GM19467 (cell line): Measurements from ENCODE around the gene XIRP2.
"Not testable (repeated sequence)": the region's sequence is repeated elsewhere in the genome, so short reads cannot be mapped to it uniquely, and the experiment has no call there.

Experiments used
- ATAC-seq: cut with Tn5 transposase; IDR thresholded peaks from one replicate; pipeline ENCODE4 v1.9.1; 2021; ENCODE audit warnings: mild to moderate bottlenecking, moderate library complexity; ENCODE audit not compliant: unreplicated experiment

XIRP2 gene

GRCh38 chr2:167191588-167191987 lies 303.3 kb downstream of the XIRP2 start:
- no peak for ATAC-seq

GRCh38 chr2:167192833-167193232 lies 304.6 kb downstream of the XIRP2 start:
- ATAC-seq = no peak

GRCh38 chr2:167196461-167197252 lies 308.4 kb downstream of the XIRP2 start:
- no peak for ATAC-seq

GRCh38 chr2:167198009-167198408 lies 309.7 kb downstream of the XIRP2 start:
- no peak for ATAC-seq

- no peak for ATAC-seq
Measured at GRCh38 chr2:167198576-167198975, 310.3 kb downstream of the XIRP2 start.

- no peak for ATAC-seq
Measured at GRCh38 chr2:167200019-167200418, 311.7 kb downstream of the XIRP2 start.

- ATAC-seq = no peak
Measured at GRCh38 chr2:167209784-167210183, 321.5 kb downstream of the XIRP2 start.

GRCh38 chr2:167212014-167212648 lies 323.9 kb downstream of the XIRP2 start:
- ATAC-seq = no peak

GRCh38 chr2:167215595-167215994 lies 327.3 kb downstream of the XIRP2 start:
- ATAC-seq = no peak

- no peak for ATAC-seq
Measured at GRCh38 chr2:167237478-167237877, 349.2 kb downstream of the XIRP2 start.

- no peak for ATAC-seq
Measured at GRCh38 chr2:167240671-167241070, 352.4 kb downstream of the XIRP2 start.

- ATAC-seq = no peak
Measured at GRCh38 chr2:167249197-167249596, 360.9 kb downstream of the XIRP2 start.

GRCh38 chr2:167253025-167253424 lies 364.7 kb downstream of the XIRP2 start:
- ATAC-seq = no peak

- ATAC-seq = no peak
Measured at GRCh38 chr2:167254721-167255120, 366.4 kb downstream of the XIRP2 start.

GRCh38 chr2:167258712-167259111 lies 370.4 kb downstream of the XIRP2 start:
- no peak for ATAC-seq

- no peak for ATAC-seq
Measured at GRCh38 chr2:167264380-167264779, 376.1 kb downstream of the XIRP2 start.

- no peak for ATAC-seq
Measured at GRCh38 chr2:167265004-167265403, 376.7 kb downstream of the XIRP2 start.

GRCh38 chr2:167265722-167266121 lies 377.4 kb downstream of the XIRP2 start:
- ATAC-seq = no peak

- not testable (repeated sequence) for ATAC-seq
Measured at GRCh38 chr2:167268245-167268644, 380.0 kb downstream of the XIRP2 start.

- no peak for ATAC-seq
Measured at GRCh38 chr2:167271932-167272331, 383.7 kb downstream of the XIRP2 start.

GRCh38 chr2:167275046-167275445 lies 386.8 kb downstream of the XIRP2 start:
- no peak for ATAC-seq

GRCh38 chr2:167279810-167280209 lies 391.5 kb downstream of the XIRP2 start:
- no peak for ATAC-seq
